OCI-LY1 (cell line): Measurements from ENCODE around the gene DCTN3.

ENCODE experiments used
- EZH2 ChIP-seq: fragments of 200-600 bp; sonication (generic), shearing (Covaris generic); IDR thresholded peaks from 2 replicates; pipeline ENCODE4 v1.8.0; 2017; ENCODE audit warnings: borderline replicate concordance, mixed run types, mild to moderate bottlenecking, antibody characterized with exemption, low read length, moderate library complexity, mixed read lengths
- TF ChIP-seq, protein P1 (sequence below): fragments of 200-600 bp; sonication (generic), shearing (Covaris generic); IDR thresholded peaks from 2 replicates; pipeline ENCODE4 v1.5.1; 2017; ENCODE audit warnings: mild to moderate bottlenecking, antibody characterized with exemption, low read length, moderate library complexity, mixed read lengths

DNA sequence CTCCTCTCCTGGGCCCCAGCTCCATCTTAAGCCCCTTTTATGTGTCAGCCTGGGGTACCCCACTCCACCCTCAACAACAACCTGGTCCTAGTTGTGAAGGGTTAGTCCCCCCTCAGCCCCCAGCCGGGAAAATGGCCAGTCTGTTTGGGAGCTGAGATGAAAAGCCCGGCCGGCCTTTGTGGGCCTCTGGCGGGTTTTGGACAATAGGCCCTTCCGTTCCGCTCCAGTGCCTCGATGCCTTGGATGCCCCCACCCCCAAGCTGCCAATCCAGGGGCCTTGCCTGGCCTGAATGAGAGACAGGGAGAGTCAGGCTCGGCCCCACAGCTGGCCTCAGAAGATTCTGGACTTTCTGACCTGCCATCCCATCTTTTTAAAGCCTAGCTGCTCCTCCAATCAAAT is 39.9 kb downstream of the DCTN3 start:
- TF ChIP-seq, protein P1, sequence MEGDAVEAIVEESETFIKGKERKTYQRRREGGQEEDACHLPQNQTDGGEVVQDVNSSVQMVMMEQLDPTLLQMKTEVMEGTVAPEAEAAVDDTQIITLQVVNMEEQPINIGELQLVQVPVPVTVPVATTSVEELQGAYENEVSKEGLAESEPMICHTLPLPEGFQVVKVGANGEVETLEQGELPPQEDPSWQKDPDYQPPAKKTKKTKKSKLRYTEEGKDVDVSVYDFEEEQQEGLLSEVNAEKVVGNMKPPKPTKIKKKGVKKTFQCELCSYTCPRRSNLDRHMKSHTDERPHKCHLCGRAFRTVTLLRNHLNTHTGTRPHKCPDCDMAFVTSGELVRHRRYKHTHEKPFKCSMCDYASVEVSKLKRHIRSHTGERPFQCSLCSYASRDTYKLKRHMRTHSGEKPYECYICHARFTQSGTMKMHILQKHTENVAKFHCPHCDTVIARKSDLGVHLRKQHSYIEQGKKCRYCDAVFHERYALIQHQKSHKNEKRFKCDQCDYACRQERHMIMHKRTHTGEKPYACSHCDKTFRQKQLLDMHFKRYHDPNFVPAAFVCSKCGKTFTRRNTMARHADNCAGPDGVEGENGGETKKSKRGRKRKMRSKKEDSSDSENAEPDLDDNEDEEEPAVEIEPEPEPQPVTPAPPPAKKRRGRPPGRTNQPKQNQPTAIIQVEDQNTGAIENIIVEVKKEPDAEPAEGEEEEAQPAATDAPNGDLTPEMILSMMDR = no peak
- no peak for TF ChIP-seq EZH2
